HepG2 (cell line): ENCODE results near the gene HSDL2. TPM values are rescaled to one million over a fixed set of nuclear protein-coding genes. Genes with fewer than 3 reads are reported as not detected.
A peak's percentile ranks its signal among the peaks of the same experiment; 100 is the strongest.

Source experiments
- AKAP8 ChIP-seq: sonication (generic); formaldehyde crosslinking; IDR thresholded peaks from 2 replicates; pipeline ENCODE4 v1.5.1; 2020; ENCODE audit warnings: mild to moderate bottlenecking, missing genetic modification reagents
- DPF2 ChIP-seq: sonication (generic); formaldehyde crosslinking; IDR thresholded peaks from 2 replicates; pipeline ENCODE4 v1.4.0; 2020; ENCODE audit warnings: mild to moderate bottlenecking, low read depth, missing genetic modification reagents, borderline replicate concordance
- FOXO1 ChIP-seq: sonication (generic); formaldehyde crosslinking; IDR thresholded peaks from 2 replicates; pipeline ENCODE4 v1.4.0; 2020; ENCODE audit warnings: missing genetic modification reagents
- HOXA9 ChIP-seq: sonication (generic); formaldehyde crosslinking; IDR thresholded peaks from 2 replicates; pipeline ENCODE4 v1.8.1; 2022; ENCODE audit warnings: missing genetic modification reagents, mild to moderate bottlenecking, moderate library complexity, borderline replicate concordance
- JUN ChIP-seq: sonication (generic); formaldehyde crosslinking; IDR thresholded peaks from 2 replicates; pipeline ENCODE4 v1.4.0; 2020; ENCODE audit warnings: mild to moderate bottlenecking, missing genetic modification reagents
- MLLT10 ChIP-seq: sonication (generic); formaldehyde crosslinking; IDR thresholded peaks from 2 replicates; pipeline ENCODE4 v1.4.0; 2020; ENCODE audit warnings: missing genetic modification reagents
- MLX ChIP-seq: IDR thresholded peaks from 2 replicates; pipeline ENCODE4 v1.6.1; 2016
- TCF7L2 ChIP-seq: IDR thresholded peaks from 2 replicates; pipeline ENCODE4 v1.6.1; 2011; ENCODE audit warnings: mild to moderate bottlenecking, low read depth, low read length, moderate library complexity
- YY1 ChIP-seq: IDR thresholded peaks from 2 replicates; pipeline ENCODE4 v1.6.1; 2011; ENCODE audit warnings: low read length, low read depth, moderate library complexity, mild to moderate bottlenecking; ENCODE audit not compliant: insufficient read depth, insufficient replicate concordance
- ZNF318 ChIP-seq: sonication (generic); formaldehyde crosslinking; IDR thresholded peaks from 2 replicates; pipeline ENCODE4 v1.4.0; 2020; ENCODE audit warnings: mild to moderate bottlenecking, missing genetic modification reagents
- ZNF512 ChIP-seq: sonication (generic); formaldehyde crosslinking; IDR thresholded peaks from 2 replicates; pipeline ENCODE4 v1.4.0; 2020; ENCODE audit warnings: mild to moderate bottlenecking, missing genetic modification reagents
- ZNF574 ChIP-seq: sonication (generic); formaldehyde crosslinking; IDR thresholded peaks from 2 replicates; pipeline ENCODE4 v1.4.0; 2020; ENCODE audit warnings: missing genetic modification reagents
- ZNF616 ChIP-seq: sonication (generic); formaldehyde crosslinking; IDR thresholded peaks from 2 replicates; pipeline ENCODE4 v1.5.0; 2020; ENCODE audit warnings: low read depth, mild to moderate bottlenecking, missing genetic modification reagents
- ZNF772 ChIP-seq: sonication (generic); formaldehyde crosslinking; IDR thresholded peaks from 2 replicates; pipeline ENCODE4 v1.5.0; 2020; ENCODE audit warnings: mild to moderate bottlenecking, missing genetic modification reagents
- ZSCAN25 ChIP-seq: sonication (generic); formaldehyde crosslinking; IDR thresholded peaks from 2 replicates; pipeline ENCODE4 v1.8.0; 2022; ENCODE audit warnings: mild to moderate bottlenecking, missing genetic modification reagents
- polyA plus RNA-seq, 8 experiments: library from polyadenylated mRNA; depleted of rRNA in 3 of 8; stranded (reverse) in 7 of 8; unstranded in 1 of 8; fragments of >200 nt; fragmentation: Illumina TruSeq in 4 of 8; extraction: Trizol in 4 of 8; gene quantifications; 2 replicates each; pipeline versions ENCODE4 v1.2.1 to v1.2.3, GENCODE V29; 2011 to 2016; ENCODE audit warnings: low read depth in 4 of 8, missing spikeins in 1 of 8, mixed read lengths in 1 of 8; ENCODE audit not compliant: insufficient read depth in 1 of 8
- total RNA-seq, 5 experiments: library from RNA; depleted of rRNA; stranded (reverse); fragments of >200 nt; fragmentation: Illumina TruSeq; extraction: Trizol; gene quantifications; 2 replicates each; pipeline ENCODE4 v1.2.3, GENCODE V29; 2016; ENCODE audit warnings: low read depth in 1 of 5

HSDL2 gene
- total and polyA plus RNA-seq, 2 of the 13 experiments (the other 11 are each of a cell fraction or from before 2014, with no cell fraction given) = 55.3 to 80.2 TPM

GRCh38 chr9:112486221-112487007 is 106.5 kb downstream of the HSDL2 start, which contains the start of gene KIAA1958 (continued):
- TF ChIP-seq ZNF772 (CRISPR knock-in tag) (peak; percentile 82; the same call in 1 of the 2 replicates), ZNF318 (CRISPR knock-in tag) (peak; percentile 52; the same call in 1 of the 2 replicates), HOXA9 (CRISPR knock-in tag) (peak; percentile 17; the same call in 1 of the 2 replicates), MLX (CRISPR knock-in tag) (peak; percentile 55; the same call in 1 of the 2 replicates), ZNF616 (peak; percentile 95), ZSCAN25 (CRISPR knock-in tag) (no peak), JUN (CRISPR knock-in tag) (no peak; the same call in 1 of the 2 replicates), FOXO1 (peak; percentile 69), DPF2 (no peak), ZNF574 (peak; percentile 88), YY1 (peak; percentile 27), AKAP8 (CRISPR knock-in tag) (peak; percentile 68; the same call in 1 of the 2 replicates), MLLT10 (CRISPR knock-in tag) (no peak), ZNF512 (CRISPR knock-in tag) (0 out of 2 replicates have a peak, but pooled peaks have one; percentile 51), TCF7L2 (no peak)
